Measurements from ENCODE around the gene SLCO3A1.

Gene SLCO3A1

DNA sequence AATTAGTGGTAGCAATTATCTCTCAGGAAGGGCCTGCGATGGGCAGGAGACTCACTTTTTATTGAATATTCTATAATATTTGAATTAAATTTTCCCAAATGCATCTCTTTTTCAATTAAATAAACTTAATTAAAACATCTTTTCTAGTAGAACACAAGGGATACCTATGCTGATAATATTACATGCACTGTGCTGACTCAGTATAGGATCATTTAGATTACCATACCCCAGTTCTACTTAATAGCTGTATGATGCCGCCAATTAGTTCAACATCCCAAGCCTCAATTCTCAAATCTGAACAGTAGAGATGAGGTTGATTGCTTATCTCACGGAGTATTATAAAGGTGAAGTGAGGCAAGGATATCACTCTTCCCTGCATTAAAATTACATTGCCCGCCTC, 149.2 kb downstream of the SLCO3A1 start:
- DNase-seq (ENCODE audit: low read depth in 3 of 3) = no peak

DNA sequence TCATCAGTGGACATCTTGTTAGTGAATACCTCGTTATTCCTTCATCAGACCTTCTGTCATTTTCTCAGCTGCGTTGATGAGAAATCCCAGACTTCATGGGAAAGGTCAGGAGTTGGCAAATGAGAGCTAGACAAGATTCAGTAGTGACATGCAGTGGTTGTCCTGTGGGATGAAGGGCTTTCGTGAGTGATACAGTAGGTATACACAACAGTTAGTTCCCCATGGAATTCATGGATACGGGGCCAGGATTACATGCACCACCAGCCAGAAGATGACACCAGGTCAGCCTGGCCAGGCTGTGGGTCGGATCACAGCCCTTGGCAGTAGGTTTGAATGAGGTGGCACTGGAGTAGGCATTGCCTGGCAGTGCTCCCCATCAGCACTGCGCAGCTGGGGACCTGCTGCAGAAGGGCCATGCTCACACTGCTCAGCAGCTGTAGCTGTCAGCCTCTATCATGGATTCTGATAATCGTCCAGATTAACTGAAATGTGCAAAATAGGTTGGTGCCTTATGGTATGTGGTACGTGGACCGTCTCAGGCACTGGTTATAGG, 150.1 kb downstream of the SLCO3A1 start:
- no peak for DNase-seq (ENCODE audit: low read depth in 3 of 3)

DNA sequence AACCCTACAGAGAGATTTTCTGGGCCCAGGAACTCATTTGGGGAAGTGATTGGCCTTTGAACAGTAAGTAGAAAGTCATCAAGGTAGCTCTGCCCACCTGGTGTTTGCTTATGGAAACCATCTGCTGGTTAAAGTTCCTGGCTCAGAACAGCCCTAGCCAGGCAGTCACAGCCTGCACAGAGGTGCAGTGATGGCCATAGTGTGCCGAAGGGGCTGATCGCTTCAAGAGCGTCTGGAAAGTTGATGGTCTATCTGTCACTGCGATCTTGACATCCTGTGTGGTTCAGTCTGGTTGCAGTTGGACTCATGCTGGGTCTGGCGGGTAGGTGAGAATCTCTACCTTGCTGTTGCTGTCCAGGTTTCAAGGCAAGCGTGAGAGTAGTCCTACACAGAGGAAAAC, 151.6 kb downstream of the SLCO3A1 start:
- no peak for DNase-seq (ENCODE audit: low read depth in 3 of 3)

DNA sequence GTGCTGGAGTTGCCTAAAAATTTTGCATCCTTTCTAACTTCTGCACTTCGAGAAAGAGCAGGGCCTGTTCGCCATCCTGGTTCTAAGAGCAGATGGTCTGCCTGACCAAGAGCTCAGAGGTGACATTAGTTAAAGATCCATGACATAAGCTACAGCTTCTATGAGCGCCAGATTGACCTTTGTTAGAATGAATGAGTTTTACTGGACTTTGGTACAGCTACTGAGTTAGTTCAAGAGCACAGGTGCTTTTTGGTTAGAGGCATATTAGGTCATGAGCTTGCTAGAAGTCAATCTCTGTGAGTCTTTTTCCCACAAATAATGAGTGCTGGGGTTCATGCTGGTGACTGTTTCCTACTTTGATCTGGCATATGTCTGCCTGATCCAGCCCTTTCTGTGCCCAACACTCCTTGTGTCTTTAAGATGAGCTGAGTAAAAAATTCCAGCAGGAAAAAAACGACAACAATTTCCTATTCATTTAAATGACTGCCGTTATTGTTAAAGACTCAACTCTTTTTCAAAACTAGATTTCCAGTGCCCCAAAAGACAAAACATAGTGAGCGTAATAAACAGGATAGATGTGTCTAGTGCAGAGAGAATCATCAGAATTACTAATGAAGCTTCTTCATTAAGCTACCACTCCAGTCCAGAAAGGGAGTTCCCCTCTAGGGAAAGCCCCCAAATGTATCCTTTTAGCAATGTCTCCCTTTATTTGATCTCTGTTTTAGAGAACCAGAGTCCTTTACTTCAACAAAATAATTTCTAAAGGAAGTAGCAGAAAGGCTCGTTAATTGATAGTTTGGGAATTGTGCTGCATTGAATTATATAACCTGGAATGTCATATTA, 152.9 kb downstream of the SLCO3A1 start:
- no peak for DNase-seq (ENCODE audit: low read depth in 3 of 3)

DNA sequence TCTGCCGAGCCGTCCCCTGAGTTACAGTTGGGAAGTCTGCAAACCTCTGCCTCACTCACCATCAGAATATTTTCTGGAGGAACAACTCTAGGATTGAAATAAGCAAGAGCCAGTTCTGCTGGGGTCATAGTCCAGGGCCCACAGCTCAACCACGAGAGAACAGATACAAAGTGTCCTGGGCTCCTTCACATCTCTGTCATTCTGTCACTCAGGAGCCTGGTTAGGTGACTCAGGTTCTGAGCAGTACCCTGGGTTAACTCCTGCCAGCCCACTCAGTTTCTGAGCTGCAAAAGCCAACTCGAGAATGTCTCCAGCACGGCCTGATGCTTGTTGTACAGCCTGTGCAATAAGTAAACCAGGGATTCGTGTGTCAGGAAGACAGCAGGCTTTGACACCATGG, 155.7 kb downstream of the SLCO3A1 start:
- no peak for DNase-seq (ENCODE audit: low read depth in 3 of 3)

DNA sequence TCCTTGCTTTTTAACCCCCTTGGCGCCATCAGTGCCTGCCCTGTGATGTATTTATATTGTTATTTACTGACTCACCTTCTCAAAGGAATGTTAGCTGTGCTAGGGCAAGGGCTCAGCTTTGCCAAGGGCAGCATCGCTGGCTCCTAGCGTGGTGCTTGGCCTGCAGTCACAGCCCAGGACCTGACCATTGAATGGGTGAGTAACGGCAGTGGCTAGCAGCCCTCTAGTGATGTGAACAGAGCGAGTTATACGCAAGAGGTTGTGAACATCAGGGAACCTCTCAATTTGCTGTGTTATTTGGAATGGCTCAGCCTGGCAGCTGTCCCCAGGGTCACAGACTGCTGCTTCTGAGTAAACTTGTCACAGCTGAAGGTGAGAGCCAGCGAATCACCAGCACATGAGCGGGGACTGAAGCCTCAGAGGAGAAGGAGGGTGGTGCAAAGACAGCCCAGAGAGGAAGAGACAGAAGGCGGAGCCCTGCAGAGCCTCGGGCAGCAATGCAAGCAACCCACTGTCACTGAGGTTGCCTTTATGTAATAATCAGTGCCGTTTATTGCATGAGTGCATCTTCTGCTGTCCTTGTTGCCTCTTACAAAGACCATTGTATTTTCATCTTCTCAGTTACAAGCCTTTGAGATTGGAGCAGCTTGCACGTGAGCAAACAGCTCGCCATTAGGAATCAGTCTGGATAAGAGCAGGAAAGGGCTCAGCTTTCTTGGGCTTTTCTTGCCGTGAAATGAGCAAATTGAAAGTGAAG, 158.3 kb downstream of the SLCO3A1 start:
- no peak for DNase-seq (ENCODE audit: low read depth in 3 of 3)

DNA sequence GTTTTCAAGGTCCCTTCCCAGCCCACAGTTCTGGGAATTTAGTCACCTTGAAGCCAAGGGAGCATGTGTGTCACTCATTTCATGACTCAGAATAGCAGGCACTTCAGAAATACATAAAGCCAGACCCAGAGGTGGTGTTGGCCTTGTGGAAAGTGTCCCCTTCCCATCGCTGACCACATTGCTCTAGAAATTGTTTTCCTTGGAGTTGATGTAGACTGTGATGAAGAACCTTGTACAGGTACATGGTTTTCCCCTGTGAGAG, 158.8 kb downstream of the SLCO3A1 start:
- no peak for DNase-seq (ENCODE audit: low read depth in 3 of 3)

DNA sequence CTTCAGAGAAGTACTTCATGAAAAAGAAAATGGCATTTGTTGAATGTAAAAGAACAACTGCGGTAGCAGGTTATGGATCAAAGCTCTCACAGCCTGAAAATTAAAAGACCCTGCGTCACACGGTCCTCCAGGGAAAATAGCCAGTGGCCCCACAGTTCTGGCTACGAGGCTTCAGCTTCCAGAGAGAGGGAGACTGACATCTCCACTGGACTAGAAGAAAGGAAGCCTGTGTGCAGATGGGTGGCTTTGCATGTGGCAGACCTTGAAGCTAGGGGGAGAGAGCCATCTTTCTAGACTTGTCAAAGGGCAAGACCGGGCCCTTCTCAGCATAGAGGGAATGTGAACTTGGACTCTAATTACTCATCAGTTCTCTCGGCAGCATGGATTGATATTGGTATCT, 159.4 kb downstream of the SLCO3A1 start:
- no peak for DNase-seq (ENCODE audit: low read depth in 3 of 3)

DNA sequence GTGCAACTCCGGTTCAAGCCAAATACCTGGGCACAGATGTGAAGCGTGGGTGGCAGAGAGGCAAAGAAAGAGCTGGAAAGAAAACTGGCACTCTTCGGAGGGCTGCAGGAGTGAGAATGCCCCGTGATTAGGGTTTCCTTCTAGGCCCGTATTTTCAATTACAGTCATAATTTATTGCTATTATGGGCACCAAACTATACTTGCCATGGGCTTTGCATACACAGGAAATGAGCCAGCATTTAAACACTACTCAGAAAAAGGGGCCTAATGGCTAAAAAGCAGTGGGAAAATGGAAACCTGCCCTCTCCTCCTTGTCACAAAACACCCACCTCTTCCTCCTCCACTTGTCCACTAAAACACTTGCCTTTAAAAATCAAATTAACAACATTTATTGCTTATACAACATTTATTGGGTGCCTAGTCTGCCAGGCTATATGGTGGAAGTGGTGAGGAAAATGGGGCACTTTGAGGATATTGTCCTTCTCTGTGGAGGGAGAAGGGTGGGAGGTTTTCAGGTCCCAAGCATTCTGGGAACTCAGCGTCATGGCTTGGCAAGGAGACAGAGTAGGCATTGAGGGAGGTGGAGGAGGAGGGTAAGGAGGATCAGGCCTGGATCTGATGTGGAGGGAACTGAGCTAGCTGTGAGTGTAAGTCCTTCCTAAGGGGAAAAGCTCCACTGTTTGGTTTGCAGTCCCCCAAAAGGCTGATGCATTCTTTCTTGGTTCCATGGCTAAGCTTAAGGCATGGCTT, 160.9 kb downstream of the SLCO3A1 start:
- no peak for DNase-seq (ENCODE audit: low read depth in 3 of 3)

DNA sequence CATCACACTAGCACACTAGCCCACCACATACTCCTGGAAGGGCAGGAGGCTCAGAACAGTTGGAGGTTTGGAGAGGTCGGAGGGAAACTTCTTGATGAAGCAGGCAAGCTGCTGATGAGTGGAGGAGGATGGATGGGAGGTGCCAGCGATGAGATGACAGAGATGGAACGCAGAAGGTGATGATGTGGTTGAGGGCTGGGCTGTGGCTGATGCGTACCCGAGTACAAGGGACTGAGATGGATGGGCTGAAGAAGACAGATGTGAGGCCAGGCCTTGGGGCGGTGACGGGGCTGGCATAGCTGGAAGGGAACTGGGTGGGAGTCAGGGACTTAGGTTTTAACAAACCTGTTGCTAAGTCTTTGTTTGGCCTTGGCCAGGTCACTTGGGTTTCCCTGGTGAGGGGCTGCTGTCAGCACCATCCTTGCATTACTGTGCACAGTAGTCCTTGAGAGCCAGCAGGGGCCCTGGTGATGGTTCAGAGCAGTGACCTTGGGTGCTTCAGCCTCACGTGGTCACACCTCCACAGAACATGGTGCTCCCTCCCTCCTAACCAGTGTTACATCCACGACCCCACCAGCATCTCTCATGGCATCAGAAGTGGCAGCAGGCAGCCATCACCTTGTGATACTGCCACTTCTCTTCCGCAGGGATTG, 164.5 kb downstream of the SLCO3A1 start:
- DNase-seq (ENCODE audit: low read depth in 3 of 3) = no peak

DNA sequence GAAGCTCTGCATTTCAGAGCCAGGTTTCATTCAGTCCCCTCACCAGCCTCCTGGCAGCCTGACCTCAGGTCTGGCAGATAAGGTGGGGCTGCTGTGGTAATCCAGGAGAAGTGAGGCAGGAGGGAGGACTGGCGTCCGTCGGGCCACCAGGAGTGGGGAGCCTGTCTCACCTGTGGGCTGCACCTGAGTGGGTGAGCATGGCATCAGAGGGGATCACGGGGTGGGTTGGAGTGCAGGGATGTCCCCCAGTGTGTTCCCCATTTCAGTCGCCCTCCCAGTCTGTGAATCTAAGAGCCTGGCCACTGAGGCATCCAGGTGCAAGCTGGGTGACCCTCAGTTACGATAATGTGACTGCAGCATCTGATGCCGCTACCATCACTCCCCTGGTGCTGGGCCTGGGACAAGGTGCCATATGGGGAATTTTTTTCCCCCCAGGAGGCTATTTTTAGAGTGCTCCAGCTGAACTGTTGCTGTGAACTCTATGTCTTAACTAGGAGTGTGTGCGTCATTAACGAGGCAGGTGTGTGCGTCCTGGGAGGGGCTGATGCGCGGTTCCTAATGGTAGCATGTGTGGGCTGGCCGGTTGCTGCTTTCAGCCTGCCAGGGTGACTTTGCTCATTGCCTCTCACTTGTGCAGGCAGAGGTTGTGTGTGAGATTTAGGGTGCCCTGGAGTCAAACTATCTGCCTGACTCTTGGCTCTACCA, 165.2 kb downstream of the SLCO3A1 start:
- no peak for DNase-seq (ENCODE audit: low read depth in 3 of 3)

DNA sequence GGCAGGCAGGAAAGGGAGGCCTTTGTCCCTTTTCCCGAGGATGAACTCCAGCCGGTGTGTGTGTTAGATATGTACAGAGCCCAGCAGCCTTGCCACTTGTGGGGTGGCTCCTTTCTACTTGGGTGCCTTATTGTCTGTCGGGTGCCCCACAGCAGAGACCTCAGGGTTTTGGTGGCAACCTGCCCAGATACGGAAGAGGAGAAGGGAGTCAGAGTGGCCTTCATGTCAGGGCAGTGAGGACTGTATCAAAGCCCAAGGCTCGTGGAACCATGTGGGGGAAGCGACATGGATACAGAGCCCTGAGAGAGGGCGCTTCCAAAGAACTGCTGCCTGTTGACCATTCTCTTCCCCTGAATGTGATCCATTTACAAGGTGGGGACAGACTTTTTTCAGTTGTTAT, 166.2 kb downstream of the SLCO3A1 start:
- no peak for DNase-seq (ENCODE audit: low read depth in 3 of 3)

DNA sequence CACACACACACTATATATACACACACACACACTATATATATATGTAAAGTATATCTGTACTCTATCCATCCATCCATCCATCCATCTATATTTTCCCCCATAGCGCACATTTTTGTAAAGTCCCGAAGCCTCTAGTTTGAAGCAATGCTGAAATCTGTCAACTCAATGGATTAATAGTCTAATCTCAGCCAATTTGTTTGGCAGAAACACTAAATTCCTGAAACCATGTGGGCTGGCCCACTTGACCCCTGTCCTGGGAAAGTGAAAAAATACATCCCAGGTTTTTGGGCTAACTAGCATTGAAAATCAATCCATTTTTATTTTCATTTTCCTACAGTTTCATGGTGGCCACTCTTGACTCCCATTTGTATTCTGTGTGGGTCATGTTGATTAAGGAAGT, 166.7 kb downstream of the SLCO3A1 start:
- no peak for DNase-seq (ENCODE audit: low read depth in 3 of 3)

DNA sequence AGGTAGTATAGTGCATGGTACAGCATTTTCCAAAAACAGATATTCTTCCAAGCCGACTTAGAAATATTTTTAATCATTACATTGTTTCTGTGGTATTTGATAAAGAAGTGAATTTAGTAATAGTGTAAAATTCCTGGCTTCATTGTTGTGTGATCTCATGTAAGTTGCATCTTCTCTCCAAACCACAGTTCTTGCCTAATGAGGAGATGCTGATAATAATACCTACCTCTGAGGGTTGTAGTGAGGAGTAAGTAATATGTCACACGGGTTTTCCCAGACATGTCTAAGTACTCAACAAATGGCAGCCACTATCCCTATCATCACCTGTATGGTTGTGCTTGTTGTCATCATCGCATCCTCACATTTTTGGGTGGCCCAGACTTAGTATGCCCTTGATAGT, 167.3 kb downstream of the SLCO3A1 start:
- DNase-seq (ENCODE audit: low read depth in 3 of 3) = no peak

DNA sequence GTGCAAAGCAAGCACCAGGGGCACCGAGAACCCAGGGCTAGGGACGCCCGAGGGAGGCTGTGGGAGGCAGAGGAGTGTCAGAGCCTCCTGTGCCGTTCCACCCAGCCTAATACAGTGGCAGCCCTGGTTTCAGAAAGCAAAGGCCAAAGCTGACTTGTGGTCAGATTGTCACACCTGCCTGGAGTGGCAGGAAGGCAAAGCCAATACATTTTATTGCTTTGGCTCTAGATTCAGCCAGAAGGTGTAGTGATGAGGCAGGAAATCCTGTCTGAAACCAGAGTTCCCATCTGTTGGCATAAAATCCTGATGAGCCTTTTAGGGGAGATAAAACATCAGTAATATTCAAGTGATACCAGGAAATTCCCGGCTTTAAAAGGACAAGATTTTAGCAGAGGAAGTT, 168.3 kb downstream of the SLCO3A1 start:
- DNase-seq (ENCODE audit: low read depth in 3 of 3) = no peak

DNA sequence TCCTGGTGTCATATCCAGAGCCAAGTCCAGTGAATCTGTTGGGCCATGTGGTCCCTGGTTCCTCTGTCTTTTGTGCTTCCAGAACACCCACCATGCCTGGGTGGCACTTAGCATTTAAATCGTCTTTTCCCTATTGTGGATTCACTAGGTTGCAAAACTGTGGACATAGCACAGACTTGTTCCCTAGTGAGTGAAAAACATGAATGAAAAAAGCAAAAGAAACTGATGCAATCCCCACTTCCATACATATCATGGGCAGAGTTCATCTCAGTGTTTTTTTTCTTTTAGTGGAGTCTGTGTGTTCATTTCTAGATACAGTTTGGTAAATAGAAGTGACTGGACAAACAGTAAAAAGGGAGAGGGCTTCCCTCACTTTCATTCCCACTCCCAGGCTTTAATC, 170.5 kb downstream of the SLCO3A1 start:
- no peak for DNase-seq (ENCODE audit: low read depth in 3 of 3)

DNA sequence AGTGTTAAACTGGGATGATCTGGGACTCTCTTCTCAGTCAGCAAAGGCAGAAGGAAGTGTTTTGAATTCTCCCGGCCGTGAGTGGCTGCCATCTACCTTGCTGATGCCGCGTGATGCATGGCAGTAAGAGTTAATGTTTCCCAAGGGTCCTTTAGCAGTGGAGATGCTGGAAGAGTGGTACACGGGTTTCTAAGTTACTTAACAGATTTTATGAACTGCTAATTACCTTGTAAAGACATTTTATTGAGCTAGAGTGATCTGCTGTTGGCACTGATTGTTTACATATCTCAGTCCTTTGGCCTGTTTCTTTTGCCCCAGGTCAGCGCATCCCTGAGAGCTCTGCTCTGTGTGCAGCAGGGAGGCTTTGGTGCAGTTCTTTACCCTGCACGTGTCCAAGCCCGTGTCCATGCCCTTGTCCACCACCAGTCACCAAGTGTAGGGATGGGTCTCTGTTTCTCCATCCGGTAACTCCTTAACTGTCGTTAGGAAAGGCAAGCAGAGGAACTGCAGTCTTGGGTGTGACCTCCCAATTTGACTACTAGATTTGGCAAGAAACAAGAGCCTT, 172.3 kb downstream of the SLCO3A1 start:
- DNase-seq (ENCODE audit: low read depth in 3 of 3) = no peak

DNA sequence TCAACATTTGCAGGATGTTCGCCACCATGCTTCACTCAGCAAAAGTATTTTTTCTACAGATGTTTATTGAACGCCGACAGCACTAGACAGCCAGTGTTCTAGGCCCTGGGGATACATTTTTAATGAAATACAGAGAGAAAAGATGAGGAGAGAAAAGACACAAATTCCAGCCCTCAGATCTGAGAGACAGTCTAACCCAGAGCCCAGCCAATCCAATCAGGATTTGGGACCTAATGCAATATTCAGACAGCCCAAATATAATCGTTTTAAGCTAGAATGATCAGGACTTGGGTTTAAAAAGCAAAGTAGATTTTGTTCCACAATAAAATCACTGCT, 174.8 kb downstream of the SLCO3A1 start:
- no peak for DNase-seq (ENCODE audit: low read depth in 3 of 3)

DNA sequence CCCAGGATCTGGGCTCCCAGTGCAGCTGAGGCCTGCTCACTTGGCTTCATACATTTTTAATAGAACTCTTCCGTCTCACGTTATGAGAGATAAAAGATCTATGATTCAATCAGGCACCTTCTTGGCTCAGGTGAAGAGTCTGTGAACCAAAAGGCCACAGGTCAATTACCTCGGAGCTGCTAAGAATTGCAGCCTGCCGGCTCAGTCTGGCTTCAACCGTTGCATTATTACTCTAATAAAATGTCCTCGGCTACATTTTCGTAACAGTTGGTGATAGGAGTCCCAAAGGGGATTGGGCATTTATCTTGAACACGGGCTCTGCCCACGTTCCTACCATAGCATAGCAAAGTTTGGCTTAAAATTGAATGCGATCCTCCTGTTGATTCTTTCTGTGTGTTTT, 176.3 kb downstream of the SLCO3A1 start:
- DNase-seq (ENCODE audit: low read depth in 3 of 3) = no peak

DNA sequence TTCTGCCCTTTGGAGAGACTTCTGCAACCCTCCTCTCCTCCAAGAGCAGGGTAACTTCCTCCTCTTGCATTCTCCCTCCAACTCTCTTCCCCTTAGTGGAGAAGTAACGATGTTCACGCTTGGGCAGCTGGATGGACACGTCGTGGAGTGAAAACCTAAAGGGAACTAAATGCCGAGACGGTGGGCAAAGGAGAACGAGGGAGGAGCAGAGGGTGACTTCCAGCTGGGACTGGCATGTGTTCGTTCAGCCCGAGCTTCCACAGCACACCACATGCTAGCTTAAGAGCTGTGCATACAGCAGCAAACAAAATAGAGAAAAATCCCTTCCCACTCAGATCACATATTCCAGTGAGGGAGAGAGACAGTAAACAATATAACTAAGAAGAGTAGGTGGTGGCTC, 179.8 kb downstream of the SLCO3A1 start:
- no peak for DNase-seq (ENCODE audit: low read depth in 3 of 3)

DNA sequence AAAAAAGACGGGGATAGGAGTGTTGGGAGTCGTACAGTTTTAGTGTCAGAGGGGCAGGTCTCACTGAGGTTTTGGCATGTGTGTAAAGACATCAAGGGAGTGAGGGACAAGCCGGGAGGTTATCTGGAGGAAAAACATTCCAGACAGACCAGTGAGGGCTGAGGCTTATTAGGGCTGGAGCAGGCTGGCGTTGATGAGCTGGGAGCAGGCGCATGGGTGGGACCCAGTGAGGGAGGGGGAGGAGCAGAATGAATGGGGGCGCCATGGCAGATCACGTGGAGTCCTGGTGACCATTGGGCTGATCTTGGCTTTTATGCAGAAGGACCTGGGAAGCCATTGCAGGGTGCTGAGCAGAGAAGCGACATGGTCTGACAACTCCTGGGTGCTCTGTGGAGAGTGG, 180.2 kb downstream of the SLCO3A1 start:
- no peak for DNase-seq (ENCODE audit: low read depth in 3 of 3)

All from stimulated activated CD4-positive, alpha-beta T cell treated with anti-CD3 and anti-CD28 coated beads, TNF-alpha, amount 100 ng/mL, for 4 hours (primary cell).